HT-29 (cell line): ENCODE measurements around the gene LAG3. TPM values are rescaled to one million over a fixed set of nuclear protein-coding genes. Genes with fewer than 3 reads are reported as not detected.

ENCODE experiments used
- DNase-seq: peaks from one replicate; pipeline ENCODE4 v3.0.0-alpha.2; 2015; ENCODE audit warnings: low spot score
- total RNA-seq: library from RNA; depleted of rRNA; stranded (reverse); fragments of >200 nt; shearing (Covaris generic); gene quantifications from 2 replicates; pipeline ENCODE4 v1.2.3, GENCODE V29; 2014

The LAG3 gene
- total RNA-seq, 1 experiment from 2014 or later = 0.56 TPM

DNA sequence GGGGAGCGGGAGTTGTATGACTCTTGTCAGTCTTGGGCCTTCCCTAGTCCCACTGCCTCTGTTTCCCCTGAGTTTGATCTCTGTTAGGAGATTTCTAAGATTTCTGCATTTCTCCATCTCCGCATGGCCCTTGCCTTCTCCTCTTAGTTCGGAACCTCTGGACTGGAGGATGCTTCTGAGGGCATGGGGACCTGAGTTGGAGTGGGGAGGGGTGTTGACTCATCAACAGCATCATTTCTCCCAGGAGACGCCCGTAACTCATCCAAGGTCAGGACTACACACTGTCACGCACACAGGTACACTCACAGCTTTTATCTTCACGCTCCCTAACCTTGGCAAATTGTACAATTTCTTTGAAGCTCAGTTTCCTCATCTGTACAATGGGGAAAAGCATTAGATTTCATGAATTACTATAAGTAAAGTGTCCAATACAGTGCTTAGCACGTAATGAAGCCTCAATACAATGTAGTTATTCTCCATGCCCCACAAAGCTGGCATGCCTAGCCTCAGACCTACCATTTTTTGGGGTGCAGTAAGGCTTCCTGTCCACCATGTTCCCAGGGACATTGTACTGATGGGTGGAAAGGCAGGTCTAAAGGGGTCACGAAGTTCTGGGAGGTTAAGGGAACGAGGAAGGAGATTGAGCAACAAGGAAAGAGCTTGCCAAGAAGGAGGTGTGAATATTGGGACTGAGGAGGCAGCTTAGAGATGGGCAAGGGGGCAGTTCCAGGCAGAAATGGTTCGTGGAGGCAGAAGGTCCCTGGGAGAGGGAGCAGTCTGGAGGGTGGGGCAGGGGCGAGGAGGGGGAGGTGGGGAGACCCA lies 600 bp upstream of the LAG3 start:
- no peak for DNase-seq

GRCh38 chr12:6772726-6773589 lies 638 bp downstream of the LAG3 start:
- DNase-seq = no peak

DNA sequence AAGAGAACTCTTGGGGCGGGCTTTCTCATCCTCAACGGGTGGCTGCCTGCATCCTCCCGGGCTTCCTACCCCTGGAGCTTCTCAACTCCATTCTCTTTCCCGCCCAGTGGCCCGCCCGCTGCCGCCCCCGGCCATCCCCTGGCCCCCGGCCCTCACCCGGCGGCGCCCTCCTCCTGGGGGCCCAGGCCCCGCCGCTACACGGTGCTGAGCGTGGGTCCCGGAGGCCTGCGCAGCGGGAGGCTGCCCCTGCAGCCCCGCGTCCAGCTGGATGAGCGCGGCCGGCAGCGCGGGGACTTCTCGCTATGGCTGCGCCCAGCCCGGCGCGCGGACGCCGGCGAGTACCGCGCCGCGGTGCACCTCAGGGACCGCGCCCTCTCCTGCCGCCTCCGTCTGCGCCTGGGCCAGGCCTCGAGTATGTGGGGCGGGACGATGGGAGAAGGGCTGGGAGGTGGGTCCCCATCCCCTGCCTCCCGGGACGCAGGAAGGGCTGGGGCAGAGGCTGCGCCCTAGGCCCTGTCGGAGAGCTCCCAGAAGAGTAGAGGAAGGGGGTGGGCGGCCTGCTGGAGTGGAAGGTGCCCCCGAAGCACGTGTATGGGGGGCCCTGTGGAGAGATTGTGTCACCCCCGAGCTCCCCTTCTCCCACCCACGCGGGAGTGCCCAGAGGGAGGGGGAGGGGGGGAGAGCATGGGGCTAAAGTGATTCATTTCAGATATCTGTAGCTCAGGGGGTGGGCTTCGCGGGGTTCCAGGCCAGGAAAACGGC lies 1.5 kb downstream of the LAG3 start:
- no peak for DNase-seq

- DNase-seq = no peak
These were observed 2.3 kb downstream of the LAG3 start for GRCh38 chr12:6774499-6775062.

GRCh38 chr12:6775185-6776174 lies 3.2 kb downstream of the LAG3 start:
- peak; percentile 31 for DNase-seq

DNA sequence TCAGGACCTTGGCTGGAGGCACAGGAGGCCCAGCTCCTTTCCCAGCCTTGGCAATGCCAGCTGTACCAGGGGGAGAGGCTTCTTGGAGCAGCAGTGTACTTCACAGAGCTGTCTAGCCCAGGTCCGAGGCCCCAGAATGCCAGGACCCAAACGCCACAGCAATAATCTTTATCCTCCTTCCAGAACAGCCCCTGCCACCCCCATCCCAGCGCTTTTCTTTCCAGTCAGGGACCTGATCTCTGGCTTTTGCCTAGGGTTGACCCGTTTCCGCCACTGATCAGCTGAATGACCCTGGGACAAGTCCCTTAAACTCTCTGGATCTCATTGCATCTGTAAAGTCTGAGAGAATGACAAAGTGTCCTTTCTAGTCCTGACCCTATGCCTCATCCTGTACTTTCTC lies 5.1 kb downstream of the LAG3 start:
- no peak for DNase-seq

- DNase-seq = no peak
These were observed 5.9 kb downstream of the LAG3 start for GRCh38 chr12:6778217-6778573.

- peak; percentile 99 for DNase-seq
These were observed 6.5 kb downstream of the LAG3 start for GRCh38 chr12:6778574-6779550.

DNA sequence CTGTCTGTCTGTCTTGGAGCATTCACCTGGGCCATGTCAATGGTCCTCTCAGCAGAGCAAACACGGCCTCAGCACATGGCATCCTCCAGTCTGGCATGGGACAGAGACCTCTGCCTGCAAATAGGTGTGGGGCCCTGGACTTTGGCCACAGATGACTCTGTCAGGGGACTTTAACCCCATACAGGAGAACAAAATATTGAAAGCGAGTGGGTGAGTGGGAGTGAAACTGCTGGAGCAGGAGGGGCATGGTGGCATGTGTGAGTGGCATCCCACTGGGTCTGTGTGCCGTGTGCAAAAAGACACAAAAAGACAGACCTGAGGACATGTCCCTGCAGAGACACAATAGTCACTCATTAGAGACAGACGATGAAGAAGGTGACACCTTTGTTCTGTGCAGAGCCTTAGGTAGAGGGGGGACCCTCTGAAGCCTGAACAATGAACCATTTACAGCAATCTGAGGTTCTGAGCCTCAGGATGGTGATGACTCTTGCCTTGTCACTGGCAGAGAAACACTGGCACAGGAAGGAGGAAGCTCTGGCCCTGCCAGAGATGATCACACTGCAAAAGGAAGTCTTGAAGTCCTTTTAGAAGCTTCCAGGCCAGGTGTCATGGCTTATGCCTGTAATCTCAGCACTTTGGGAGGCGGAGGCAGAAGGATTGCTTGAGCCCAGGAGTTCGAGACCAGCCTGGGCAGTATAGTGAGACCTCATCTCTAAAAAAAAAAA lies 7.5 kb downstream of the LAG3 start:
- no peak for DNase-seq

DNA sequence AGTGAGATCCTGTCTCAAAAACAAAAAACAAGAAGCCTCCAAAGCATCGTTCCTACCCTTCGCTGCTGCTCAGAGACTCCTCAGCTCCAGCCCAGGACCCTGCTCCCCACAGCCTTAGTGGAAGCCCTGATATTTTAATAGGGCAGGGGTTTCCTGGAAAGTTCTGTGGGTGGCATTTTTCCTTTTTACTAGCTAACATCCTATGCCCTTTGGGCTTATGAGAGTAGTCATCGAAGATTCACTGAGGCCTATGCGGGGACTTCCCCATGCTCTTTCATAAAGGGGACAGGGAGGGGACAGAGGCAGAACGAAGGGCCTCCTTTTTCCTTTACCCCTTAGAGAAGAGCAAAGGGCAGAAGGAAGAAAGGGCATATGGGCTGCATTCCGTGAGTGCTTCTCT lies 8.3 kb downstream of the LAG3 start:
- no peak for DNase-seq

GRCh38 chr12:6782119-6782518 lies 9.8 kb downstream of the LAG3 start:
- DNase-seq = no peak

DNA sequence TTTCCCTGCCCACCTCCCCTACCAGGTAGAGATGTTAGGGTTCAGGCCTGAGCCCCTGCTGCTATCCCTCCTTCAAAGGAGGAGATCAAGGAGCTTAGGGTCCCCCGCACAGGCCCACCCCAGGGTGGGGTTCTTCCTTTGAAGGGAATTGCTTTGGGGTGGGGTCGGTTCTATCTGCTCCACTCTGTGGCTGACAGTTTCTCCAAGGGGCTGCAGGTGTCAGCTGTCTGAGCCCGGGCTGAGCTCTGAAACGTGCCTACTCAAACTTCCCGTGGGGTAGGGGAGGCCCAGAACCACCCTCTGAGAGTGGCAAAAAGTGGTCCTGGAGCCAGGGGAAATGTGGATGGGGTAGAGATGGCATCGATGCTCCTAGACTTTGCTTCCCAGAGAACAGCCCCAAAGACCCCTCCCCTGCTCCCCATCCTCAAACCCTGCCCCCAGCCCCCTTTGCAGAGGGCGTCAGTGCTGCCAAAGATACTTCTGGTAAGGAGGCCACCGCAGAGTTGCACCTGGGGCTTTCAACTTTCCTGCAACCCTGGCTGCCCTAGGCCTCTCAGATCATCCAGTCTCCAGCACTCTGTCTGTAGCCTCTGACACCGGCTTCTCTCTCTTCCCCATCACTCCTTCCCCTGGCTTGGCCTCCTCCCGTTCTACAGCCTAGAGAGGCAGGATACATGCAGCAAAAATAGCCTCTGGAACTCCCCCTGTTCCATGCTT lies 10.7 kb downstream of the LAG3 start:
- no peak for DNase-seq

DNA sequence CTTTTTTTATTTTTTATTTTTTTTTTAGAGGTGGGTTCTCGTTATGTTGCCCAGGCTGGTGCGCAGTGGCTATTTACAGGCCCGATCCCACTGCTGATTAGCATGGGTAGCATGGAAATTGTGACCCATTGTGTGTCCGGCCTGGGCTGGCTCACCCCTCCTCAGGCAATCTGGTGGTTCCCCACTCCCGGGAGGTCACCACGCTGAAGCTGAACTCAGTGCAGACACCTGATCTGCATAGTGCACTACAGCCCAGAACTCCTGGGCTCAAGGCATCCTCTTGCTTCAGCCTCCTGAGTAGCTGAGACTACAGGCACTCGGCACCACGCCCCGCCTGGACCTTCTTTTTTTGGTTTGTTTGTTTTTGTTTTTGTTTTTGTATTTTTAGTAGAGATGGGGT lies 11.5 kb downstream of the LAG3 start:
- no peak for DNase-seq

DNA sequence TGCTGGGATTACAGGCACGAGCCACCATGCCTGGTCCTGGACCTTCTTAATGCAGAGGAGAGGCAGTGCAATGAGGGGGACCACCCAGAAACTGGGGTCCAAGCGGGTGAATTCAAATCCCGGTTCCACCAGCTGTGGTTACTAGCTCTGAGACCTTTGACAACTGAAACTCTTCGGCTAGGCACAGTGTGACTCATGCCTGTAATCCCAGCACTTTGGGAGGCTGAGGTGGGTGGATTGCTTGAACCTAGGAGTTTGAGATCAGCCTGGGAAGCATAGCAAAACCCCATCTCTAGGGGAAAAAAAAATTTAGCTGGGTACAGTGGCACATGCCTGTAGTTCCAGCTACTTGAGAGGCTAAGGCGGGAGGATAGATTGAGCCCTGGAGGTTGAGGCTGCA lies 12.0 kb downstream of the LAG3 start:
- no peak for DNase-seq

GRCh38 chr12:6784761-6785160 lies 12.4 kb downstream of the LAG3 start:
- no peak for DNase-seq

DNA sequence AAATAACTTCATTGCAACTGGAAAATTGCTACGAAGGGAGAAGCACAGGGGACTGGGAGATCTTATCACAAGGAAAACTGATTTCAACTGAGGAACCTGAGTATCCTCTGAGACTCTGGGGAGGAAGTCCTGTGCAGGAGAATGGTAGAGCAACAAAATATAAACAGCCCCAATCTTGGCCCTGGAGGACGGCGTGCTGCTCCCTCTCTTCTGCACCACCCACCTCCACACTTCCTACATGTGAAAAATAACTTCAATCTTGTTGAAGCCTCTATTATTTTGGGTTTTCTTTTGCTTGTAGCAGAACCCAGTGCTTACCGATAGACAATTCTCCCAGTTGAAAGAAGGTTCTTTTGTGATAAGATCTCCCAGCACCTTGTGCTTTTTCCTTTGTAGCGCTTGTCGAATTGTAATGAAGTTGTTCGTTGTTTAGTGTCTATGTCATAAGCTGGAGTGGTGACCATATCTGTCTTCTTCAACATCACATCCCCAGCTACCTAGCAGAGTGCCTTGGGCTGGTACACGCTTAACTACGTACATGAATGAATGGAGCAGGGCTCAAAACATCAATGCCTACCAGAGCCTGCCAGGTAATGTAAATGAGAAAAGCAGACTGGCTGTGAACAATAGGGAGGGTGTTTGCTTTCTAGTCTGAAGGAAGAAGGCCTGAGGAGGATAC lies 14.2 kb downstream of the LAG3 start:
- no peak for DNase-seq

DNA sequence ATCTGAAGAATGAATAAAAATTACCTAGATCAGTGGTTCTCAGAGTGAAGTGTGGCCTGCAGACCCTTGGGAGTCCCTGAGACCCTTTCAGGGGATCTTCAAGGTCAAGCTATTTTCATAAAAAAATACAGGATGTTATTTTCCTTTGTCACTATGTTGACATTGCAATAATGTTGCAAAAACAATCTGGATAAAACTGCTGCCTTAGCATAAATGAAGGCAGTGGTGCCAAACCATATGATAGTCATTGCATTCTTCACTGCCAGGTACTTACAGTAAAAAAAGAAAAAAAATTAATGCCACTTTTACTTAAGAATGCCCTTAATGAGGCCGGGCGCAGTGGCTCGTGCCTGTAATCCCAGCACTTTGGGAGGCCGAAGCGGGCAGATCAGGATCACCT lies 15.0 kb downstream of the LAG3 start:
- no peak for DNase-seq
